GM21619 (cell line): Measurements from ENCODE around the gene FNDC4.
"Not testable (repeated sequence)": the region's sequence is repeated elsewhere in the genome, so short reads cannot be mapped to it uniquely, and the experiment has no call there.

Source experiments
- ATAC-seq: cut with Tn5 transposase; IDR thresholded peaks from one replicate; pipeline ENCODE4 v1.9.1; 2021; ENCODE audit not compliant: unreplicated experiment

FNDC4 gene

GRCh38 chr2:27494944-27495554, at the start of gene FNDC4:
FNDC4 (minus strand) TSS chr2:27495200; CDS start chr2:27494679, 521 bp downstream.
- no peak for ATAC-seq

GRCh38 chr2:27544143-27544821, 49.3 kb upstream of the FNDC4 start:
- no peak for ATAC-seq

GRCh38 chr2:27539649-27540048, 44.6 kb upstream of the FNDC4 start:
- not testable (repeated sequence) for ATAC-seq

- not testable (repeated sequence) for ATAC-seq
Observed at GRCh38 chr2:27538839-27539450, 43.9 kb upstream of the FNDC4 start.

- no peak for ATAC-seq
Observed at GRCh38 chr2:27537287-27537686, 42.3 kb upstream of the FNDC4 start.

- ATAC-seq = no peak
Observed at GRCh38 chr2:27531983-27532382, 37.0 kb upstream of the FNDC4 start.

GRCh38 chr2:27527182-27527581, 32.2 kb upstream of the FNDC4 start:
- no peak for ATAC-seq

- ATAC-seq = no peak
Observed at GRCh38 chr2:27522400-27522945, 27.5 kb upstream of the FNDC4 start.

- ATAC-seq = no peak
Observed at GRCh38 chr2:27520316-27520715, 25.3 kb upstream of the FNDC4 start.

- ATAC-seq = no peak
Observed at GRCh38 chr2:27518782-27519113, 23.7 kb upstream of the FNDC4 start.

GRCh38 chr2:27518113-27518781, 23.2 kb upstream of the FNDC4 start:
- no peak for ATAC-seq

- no peak for ATAC-seq
Observed at GRCh38 chr2:27509326-27509725, 14.3 kb upstream of the FNDC4 start.

GRCh38 chr2:27507293-27507692, 12.3 kb upstream of the FNDC4 start:
- ATAC-seq = no peak

- ATAC-seq = no peak
Observed at GRCh38 chr2:27506587-27506986, 11.6 kb upstream of the FNDC4 start.

- ATAC-seq = no peak
Observed at GRCh38 chr2:27502142-27502541, 7.1 kb upstream of the FNDC4 start.

- ATAC-seq = no peak
Observed at GRCh38 chr2:27501042-27501441, 6.0 kb upstream of the FNDC4 start.

GRCh38 chr2:27498975-27499374, 4.0 kb upstream of the FNDC4 start:
- ATAC-seq = no peak

- no peak for ATAC-seq
Observed at GRCh38 chr2:27497288-27497627, 2.3 kb upstream of the FNDC4 start.

- no peak for ATAC-seq
Observed at GRCh38 chr2:27496357-27497287, 1.6 kb upstream of the FNDC4 start, which contains the start of gene GCKR. GCKR (plus strand) TSS chr2:27496839; CDS start chr2:27496905, 66 bp downstream.

GRCh38 chr2:27495840-27496356, 898 bp upstream of the FNDC4 start:
- ATAC-seq = no peak
